Omental fat pad (tissue), 4 donors: Measurements from ENCODE around the gene LRRC51. TPM values are rescaled to one million over a fixed set of nuclear protein-coding genes. Genes with fewer than 3 reads are reported as not detected.
"Not testable (repeated sequence)": the region's sequence is repeated elsewhere in the genome, so short reads cannot be mapped to it uniquely, and the experiment has no call there.

Source experiments
- ATAC-seq: fragments of 150-250 bp; one replicate; pipeline ENCODE4 v1.9.1; 2016; ENCODE audit warnings: mild to moderate bottlenecking, moderate library complexity; ENCODE audit not compliant: low FRiP score
- DNase-seq: peaks from one replicate; pipeline ENCODE4 v3.0.0-alpha.2; 2019; ENCODE audit warnings: low spot score
- CTCF ChIP-seq, 3 donors: fragments of 450-650 bp; IDR thresholded peaks; one replicate each; pipeline ENCODE4 v1.5.1; 2016 to 2017; ENCODE audit warnings: antibody characterized with exemption in 3 of 3, mild to moderate bottlenecking in 3 of 3, moderate library complexity in 2 of 3
- total RNA-seq, 4 donors: library from RNA; depleted of rRNA; stranded (reverse); fragments of >200 nt; gene quantifications; one replicate each; pipeline ENCODE4 v1.1.0, GENCODE V29; 2016

The LRRC51 gene
- total RNA-seq, 4 donors from 2014 or later = 4.0 to 10.0 (median 5.4) TPM

DNA sequence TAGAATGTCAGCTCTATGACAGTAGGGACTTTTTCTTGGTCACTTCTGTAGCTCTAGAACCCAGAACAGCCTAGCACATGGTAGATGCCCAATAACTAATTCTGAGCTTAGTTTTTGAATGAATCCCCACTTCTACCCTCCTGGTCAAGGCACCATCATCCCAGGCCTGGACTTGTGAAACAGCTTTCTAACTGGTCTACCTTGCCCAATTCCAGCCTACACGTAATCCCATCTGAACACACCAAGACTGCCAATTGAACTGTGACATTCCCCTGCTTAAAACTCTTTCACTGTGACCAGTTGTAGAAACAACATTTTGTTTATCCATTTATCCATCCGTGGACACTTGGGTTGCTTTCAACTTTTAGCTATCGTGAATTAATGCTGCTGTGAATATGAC is 48.7 kb downstream of the LRRC51 start:
- ATAC-seq (no peak), DNase-seq (no peak)
- TF ChIP-seq CTCF (IDR thresholded peaks at IDR 0.05) = no peak

- no peak for ATAC-seq
- TF ChIP-seq CTCF (IDR thresholded peaks at IDR 0.05) = no peak
- no peak for DNase-seq
These were observed 52.0 kb downstream of the LRRC51 start for GRCh38 chr11:72132646-72133045.

GRCh38 chr11:72135473-72135872 is 54.8 kb downstream of the LRRC51 start, which contains the start of gene FOLR3:
TSS of gene FOLR3 (plus strand) at chr11:72135725. CDS start at chr11:72135953, 228 bp downstream.
- not testable (repeated sequence) for DNase-seq, ATAC-seq

- DNase-seq (no peak), ATAC-seq (no peak)
- no peak for TF ChIP-seq CTCF (IDR thresholded peaks at IDR 0.05)
These were observed 55.4 kb downstream of the LRRC51 start for GRCh38 chr11:72135891-72136683.

DNA sequence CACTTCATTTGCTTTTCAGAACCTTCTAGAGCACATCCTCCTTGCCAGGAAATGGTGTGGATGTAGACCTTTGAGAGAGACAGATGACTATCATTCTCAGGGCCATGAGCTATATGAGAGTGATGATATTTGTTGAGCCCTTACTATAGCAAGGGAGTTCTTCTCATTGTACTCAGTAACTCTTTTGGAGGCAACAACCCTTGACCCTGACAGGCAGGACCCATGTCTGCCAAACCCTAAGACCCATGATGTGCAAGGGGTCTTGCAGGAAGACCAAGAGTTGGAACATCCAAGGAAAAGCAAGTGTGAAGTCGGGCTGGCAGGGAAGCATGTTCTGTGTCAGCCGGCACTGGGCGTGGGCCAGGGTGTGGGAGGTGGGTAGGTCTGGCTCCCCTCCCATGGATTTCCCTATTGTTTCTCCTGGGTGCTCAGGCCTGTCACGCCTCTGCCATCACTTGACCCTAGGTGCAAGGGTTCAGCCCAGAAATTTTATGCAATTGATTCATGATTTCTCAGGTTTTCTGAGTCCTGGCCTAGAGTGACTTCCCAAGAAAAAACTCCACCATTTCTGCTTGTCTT is 56.1 kb downstream of the LRRC51 start:
- no peak for DNase-seq
- ATAC-seq = no peak
- no peak for TF ChIP-seq CTCF (IDR thresholded peaks at IDR 0.05)

DNA sequence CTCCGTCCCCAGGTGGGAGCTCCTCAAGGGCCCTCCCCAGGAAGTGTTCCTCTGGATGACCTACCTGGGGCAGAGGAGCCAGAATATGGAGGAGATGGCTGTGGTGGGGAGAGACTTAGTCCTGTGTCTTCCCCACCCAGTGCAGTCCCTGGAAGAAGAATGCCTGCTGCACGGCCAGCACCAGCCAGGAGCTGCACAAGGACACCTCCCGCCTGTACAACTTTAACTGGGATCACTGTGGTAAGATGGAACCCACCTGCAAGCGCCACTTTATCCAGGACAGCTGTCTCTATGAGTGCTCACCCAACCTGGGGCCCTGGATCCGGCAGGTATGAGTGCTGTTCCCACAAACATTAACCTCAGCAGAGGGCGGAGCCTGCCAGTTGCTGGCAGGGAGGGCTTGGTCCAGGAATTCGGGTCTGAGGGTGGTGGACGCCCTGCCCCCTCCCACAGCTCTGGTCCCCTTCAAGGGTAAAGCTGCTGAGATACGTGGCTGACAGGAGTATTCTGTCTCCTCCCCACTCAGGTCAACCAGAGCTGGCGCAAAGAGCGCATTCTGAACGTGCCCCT is 58.3 kb downstream of the LRRC51 start:
- no peak for TF ChIP-seq CTCF (IDR thresholded peaks at IDR 0.05)
- ATAC-seq (no peak), DNase-seq (no peak)

- no peak for TF ChIP-seq CTCF (IDR thresholded peaks at IDR 0.05)
- no peak for DNase-seq
These were observed 58.9 kb downstream of the LRRC51 start for GRCh38 chr11:72139500-72139899.

More at GRCh38 chr11:72139500-72139899, 58.9 kb downstream of the LRRC51 start:
- ATAC-seq = no peak
